ENCODE data around the gene LDAH. TPM values are rescaled to one million over a fixed set of nuclear protein-coding genes. Genes with fewer than 3 reads are reported as not detected.

LDAH gene
- total RNA-seq, 1 experiment from 2014 or later, result 15.2 TPM

DNA sequence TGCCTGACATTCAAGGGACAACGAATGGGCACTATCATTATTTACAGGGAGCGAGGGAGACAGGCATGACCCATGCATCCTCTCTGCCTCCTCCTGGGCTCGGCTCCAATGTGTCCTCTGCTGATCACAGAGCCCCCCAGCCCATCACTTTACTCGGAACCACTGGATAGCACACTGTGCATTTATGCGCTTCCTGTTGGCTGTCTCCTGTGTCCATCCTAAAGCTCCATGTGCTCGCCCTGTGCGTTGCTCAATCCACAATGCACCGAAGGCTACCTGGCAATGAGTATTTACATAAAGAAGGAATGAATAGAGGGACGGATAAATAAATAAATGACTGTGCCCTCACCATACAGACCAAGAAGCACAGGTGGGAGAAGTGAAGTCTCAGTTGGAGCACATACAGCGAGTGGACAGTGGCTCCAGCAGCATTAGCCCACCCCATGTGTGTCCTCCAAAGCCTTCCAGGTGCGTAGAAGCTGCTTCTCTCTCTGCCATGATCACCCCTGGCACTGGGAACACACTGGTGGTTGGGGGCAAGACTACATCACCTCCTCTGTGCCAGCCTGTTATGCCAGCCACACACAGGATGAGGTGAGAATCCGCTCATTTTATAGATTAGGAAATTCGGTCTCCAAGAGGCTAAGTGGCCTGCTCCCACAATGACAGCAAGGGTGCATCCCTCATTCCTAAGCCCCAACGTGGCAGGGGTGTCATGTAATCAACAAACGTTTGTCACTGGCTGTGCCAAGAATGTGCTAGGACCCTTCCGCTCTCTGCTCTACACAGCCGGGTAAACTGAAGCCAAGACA, 158.3 kb downstream of the LDAH start:
- no peak overlapping the region for H3K9ac ChIP-seq (ENCODE audit: extremely low read depth, insufficient read length, low read length)
- no peak overlapping the region for H2BK20ac ChIP-seq (ENCODE audit: low read depth, low read length, poor library complexity, severe bottlenecking)
- no peak overlapping the region for H3K23ac ChIP-seq (ENCODE audit: insufficient read length, low read depth, low read length)
- H3K79me2 ChIP-seq (ENCODE audit: insufficient read depth, low read length), result no peaks in the 10 kb centered on the region
- no peak overlapping the region for H3K56ac ChIP-seq (ENCODE audit: insufficient read length, low read depth, low read length)
- H3K23me2 ChIP-seq (ENCODE audit: insufficient read length, low read depth, low read length, poor library complexity, severe bottlenecking), result peaks cover 18% of the 10 kb centered on the region
- no peak overlapping the region for H2AFZ ChIP-seq (ENCODE audit: low read length)
- no peaks in the 10 kb centered on the region for H4K20me1 ChIP-seq (ENCODE audit: control insufficient read depth, insufficient read depth, insufficient read length)
- TF ChIP-seq, protein P1, sequence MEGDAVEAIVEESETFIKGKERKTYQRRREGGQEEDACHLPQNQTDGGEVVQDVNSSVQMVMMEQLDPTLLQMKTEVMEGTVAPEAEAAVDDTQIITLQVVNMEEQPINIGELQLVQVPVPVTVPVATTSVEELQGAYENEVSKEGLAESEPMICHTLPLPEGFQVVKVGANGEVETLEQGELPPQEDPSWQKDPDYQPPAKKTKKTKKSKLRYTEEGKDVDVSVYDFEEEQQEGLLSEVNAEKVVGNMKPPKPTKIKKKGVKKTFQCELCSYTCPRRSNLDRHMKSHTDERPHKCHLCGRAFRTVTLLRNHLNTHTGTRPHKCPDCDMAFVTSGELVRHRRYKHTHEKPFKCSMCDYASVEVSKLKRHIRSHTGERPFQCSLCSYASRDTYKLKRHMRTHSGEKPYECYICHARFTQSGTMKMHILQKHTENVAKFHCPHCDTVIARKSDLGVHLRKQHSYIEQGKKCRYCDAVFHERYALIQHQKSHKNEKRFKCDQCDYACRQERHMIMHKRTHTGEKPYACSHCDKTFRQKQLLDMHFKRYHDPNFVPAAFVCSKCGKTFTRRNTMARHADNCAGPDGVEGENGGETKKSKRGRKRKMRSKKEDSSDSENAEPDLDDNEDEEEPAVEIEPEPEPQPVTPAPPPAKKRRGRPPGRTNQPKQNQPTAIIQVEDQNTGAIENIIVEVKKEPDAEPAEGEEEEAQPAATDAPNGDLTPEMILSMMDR (conservative IDR thresholded peaks at IDR 0.05), result no peak
- H3K27me3 ChIP-seq (ENCODE audit: insufficient read depth, low read length), result peaks cover 69% of the 10 kb centered on the region
- Mint-ChIP-seq H3K4me3 (peak overlapping the region in 1 of 2 experiments; percentile 73; a peak in 3 of 5 replicates), H3K27ac (no peak overlapping the region), H3K36me3 (ENCODE audit: insufficient read depth in 1 of 3, low read depth in 3 of 3) (no peaks in the 10 kb centered on the region), H3K27me3 (ENCODE audit: low read depth) (peaks cover 96% of the 10 kb centered on the region), H3K4me1 (peaks cover 9 to 41% of the 10 kb centered on the region in 2 experiments), H3K9me3 (peaks cover 0 to 2% of the 10 kb centered on the region in 2 experiments; a peak in 2 of 5 replicates)
- no peaks in the 10 kb centered on the region for H3K4me1 ChIP-seq (ENCODE audit: insufficient read depth, low read length)
- no CpG with 5 or more reads among the region's 17 CpGs for WGBS (ENCODE audit: extremely low coverage, insufficient read length, low lambda C conversion rate)
- no peak overlapping the region for H3K27ac ChIP-seq (ENCODE audit: insufficient read length, low read depth, low read length)
- H2BK15ac ChIP-seq (ENCODE audit: low read depth, low read length), result no peak overlapping the region
- peak; percentile 25 for DNase-seq
- no peak overlapping the region for H4K91ac ChIP-seq (ENCODE audit: insufficient read length, low read depth, low read length)
- no peak overlapping the region for H4K8ac ChIP-seq (replicated peaks; ENCODE audit: insufficient read length, low read depth, low read length)
- H3K79me1 ChIP-seq (ENCODE audit: insufficient read depth, low read depth, low read length, poor library complexity, severe bottlenecking), result no peaks in the 10 kb centered on the region
- no peak overlapping the region for H3T11ph ChIP-seq (ENCODE audit: low read length)
- H2BK12ac ChIP-seq (ENCODE audit: insufficient read length, low read depth, low read length), result no peak overlapping the region
- no peak overlapping the region for H4K5ac ChIP-seq (ENCODE audit: insufficient read length, low read depth, low read length)
- H2AK5ac ChIP-seq (ENCODE audit: insufficient read length, low read length), result no peak overlapping the region
- no peak overlapping the region for H2BK5ac ChIP-seq (ENCODE audit: insufficient read length, low read length)
- H3K4ac ChIP-seq (ENCODE audit: low read depth, low read length), result no peak overlapping the region
- peak overlapping the region; percentile 58 for H3K4me2 ChIP-seq (ENCODE audit: insufficient read depth, insufficient read length, low read length)
- H3K18ac ChIP-seq (ENCODE audit: insufficient read length, low read depth, low read length), result no peak overlapping the region
- no peak overlapping the region for H2BK120ac ChIP-seq (ENCODE audit: low read depth, low read length, poor library complexity, severe bottlenecking)
- no peak overlapping the region for H3K14ac ChIP-seq (ENCODE audit: insufficient read depth, low read length)
- H3K9me3 ChIP-seq (ENCODE audit: control insufficient read depth, low read depth, low read length), result no peaks in the 10 kb centered on the region
